ENCODE measurements around the gene SCN5A. TPM values are rescaled to one million over a fixed set of nuclear protein-coding genes. Genes with fewer than 3 reads are reported as not detected.

SCN5A gene
- total RNA-seq, 1 experiment from 2014 or later: not detected

DNA sequence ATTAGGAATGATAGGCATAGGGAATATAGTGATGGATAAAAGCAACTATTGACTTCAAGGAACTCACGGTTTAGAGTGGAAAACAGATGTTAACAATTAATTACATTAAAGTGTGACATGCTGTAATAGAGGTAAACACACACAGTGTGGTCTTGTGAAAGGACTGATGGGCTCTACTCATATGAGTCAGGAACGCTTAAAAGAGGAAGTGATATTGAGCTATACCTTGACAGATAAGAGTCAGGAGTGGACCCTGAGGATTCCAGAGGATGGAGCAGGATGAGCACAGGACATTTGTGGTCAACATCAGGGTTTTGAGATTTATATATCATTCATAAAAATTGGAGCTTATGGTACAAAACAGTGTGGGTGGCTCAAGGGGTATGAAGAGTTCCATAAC is 142.4 kb downstream of the SCN5A start:
- peaks cover 48% of the 10 kb centered on the region for H3K36me3 Mint-ChIP-seq (ENCODE audit: insufficient read depth, unreplicated experiment)
- no peak for DNase-seq (ENCODE audit: unreplicated experiment)
- intact Hi-C loops (cut with micrococcal nuclease): no loop called here
- no peak overlapping the region for H3K27ac Mint-ChIP-seq (ENCODE audit: low read depth, unreplicated experiment)
- H3K9me3 Mint-ChIP-seq (ENCODE audit: unreplicated experiment): no peaks in the 10 kb centered on the region
- no peak overlapping the region for H3K4me3 Mint-ChIP-seq (ENCODE audit: unreplicated experiment)
- ChIA-PET POLR2A (no interaction called here), CTCF (interaction anchor here (0.5 to 2.5 kb wide), 3 partner anchors 10 to 483 kb away, joined by 5 to 16 read pairs (median 8); no protein-coding TSS in a partner anchor)
- no peaks in the 10 kb centered on the region for H3K27me3 Mint-ChIP-seq (ENCODE audit: insufficient read depth, unreplicated experiment)
- no TSS peak for BruUV-seq (replicated peaks)
- H3K4me1 Mint-ChIP-seq (ENCODE audit: insufficient read depth, unreplicated experiment): no peaks in the 10 kb centered on the region
- TF ChIP-seq, protein P1, sequence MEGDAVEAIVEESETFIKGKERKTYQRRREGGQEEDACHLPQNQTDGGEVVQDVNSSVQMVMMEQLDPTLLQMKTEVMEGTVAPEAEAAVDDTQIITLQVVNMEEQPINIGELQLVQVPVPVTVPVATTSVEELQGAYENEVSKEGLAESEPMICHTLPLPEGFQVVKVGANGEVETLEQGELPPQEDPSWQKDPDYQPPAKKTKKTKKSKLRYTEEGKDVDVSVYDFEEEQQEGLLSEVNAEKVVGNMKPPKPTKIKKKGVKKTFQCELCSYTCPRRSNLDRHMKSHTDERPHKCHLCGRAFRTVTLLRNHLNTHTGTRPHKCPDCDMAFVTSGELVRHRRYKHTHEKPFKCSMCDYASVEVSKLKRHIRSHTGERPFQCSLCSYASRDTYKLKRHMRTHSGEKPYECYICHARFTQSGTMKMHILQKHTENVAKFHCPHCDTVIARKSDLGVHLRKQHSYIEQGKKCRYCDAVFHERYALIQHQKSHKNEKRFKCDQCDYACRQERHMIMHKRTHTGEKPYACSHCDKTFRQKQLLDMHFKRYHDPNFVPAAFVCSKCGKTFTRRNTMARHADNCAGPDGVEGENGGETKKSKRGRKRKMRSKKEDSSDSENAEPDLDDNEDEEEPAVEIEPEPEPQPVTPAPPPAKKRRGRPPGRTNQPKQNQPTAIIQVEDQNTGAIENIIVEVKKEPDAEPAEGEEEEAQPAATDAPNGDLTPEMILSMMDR (IDR thresholded peaks at IDR 0.05; ENCODE audit: unreplicated experiment): no peak

DNA sequence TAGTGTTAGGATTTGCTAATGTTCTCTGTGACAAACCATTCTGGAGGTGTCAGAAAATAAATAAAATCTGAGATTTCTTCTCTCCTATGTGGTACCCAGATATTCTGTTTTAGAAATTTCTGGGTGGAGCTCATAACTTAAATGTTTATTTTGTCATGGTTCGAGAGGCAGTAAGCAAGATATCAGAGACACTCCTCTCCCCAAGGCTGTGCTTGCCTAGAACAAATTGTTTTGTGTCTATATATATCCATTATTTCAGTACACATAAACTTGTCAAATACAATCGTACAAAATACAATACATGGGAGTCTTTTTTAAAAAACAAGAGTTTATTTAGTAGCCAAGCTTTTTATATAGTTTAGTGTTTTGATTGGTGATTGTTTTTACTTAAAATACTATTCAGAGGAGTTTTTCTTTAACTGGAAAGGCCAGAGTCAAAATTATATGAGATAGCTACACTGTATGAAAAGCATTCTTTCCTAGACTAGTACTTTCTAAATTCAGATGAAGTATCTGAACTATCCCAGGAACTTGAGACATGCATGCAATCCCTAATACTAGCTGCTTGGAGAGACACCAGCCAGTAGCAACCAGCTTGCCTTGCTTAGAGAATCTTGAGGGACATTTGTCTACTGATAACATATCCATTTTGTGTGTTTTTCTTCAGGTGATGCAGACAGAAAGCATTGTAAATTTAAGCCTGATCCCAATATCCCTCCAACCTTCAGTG is 148.6 kb downstream of the SCN5A start:
- no TSS peak for BruUV-seq (replicated peaks)
- intact Hi-C loops (cut with micrococcal nuclease): no loop called here
- Mint-ChIP-seq H3K36me3 (ENCODE audit: insufficient read depth, unreplicated experiment) (peaks cover 30% of the 10 kb centered on the region), H3K4me3 (ENCODE audit: unreplicated experiment) (no peak overlapping the region), H3K27ac (ENCODE audit: low read depth, unreplicated experiment) (no peak overlapping the region), H3K27me3 (ENCODE audit: insufficient read depth, unreplicated experiment) (no peaks in the 10 kb centered on the region), H3K4me1 (ENCODE audit: insufficient read depth, unreplicated experiment) (peaks cover 9% of the 10 kb centered on the region), H3K9me3 (ENCODE audit: unreplicated experiment) (no peaks in the 10 kb centered on the region)
- no peak for DNase-seq (ENCODE audit: unreplicated experiment)
- TF ChIP-seq, protein P1 (IDR thresholded peaks at IDR 0.05; ENCODE audit: unreplicated experiment): no peak
- ChIA-PET POLR2A (no interaction called here), CTCF (interaction anchor here (0.5 to 2.9 kb wide), 5 partner anchors 18 to 600 kb away, joined by 3 to 20 read pairs (median 6); no protein-coding TSS in a partner anchor)

Other genes starting within 250 kb of the SCN5A start
- 3.6 and 3.8 TPM in 2 replicates for gene ACVR2B, start 195.8 kb downstream of the SCN5A start, total RNA-seq (2022)
- gene EXOG, start 153.3 kb downstream of the SCN5A start, total RNA-seq (2022): 17.5 and 21.9 TPM in 2 replicates
- gene SCN10A, start 166.5 kb upstream of the SCN5A start, total RNA-seq (2022): not detected in 2 replicates

Measured in MCF 10A (cell line).